HG03521 (cell line): ENCODE measurements around the gene MSL3B.

Source experiments
- ATAC-seq: cut with Tn5 transposase; IDR thresholded peaks from one replicate; pipeline ENCODE4 v1.9.1; 2021; ENCODE audit warnings: mild to moderate bottlenecking, moderate library complexity; ENCODE audit not compliant: unreplicated experiment

MSL3B gene

DNA sequence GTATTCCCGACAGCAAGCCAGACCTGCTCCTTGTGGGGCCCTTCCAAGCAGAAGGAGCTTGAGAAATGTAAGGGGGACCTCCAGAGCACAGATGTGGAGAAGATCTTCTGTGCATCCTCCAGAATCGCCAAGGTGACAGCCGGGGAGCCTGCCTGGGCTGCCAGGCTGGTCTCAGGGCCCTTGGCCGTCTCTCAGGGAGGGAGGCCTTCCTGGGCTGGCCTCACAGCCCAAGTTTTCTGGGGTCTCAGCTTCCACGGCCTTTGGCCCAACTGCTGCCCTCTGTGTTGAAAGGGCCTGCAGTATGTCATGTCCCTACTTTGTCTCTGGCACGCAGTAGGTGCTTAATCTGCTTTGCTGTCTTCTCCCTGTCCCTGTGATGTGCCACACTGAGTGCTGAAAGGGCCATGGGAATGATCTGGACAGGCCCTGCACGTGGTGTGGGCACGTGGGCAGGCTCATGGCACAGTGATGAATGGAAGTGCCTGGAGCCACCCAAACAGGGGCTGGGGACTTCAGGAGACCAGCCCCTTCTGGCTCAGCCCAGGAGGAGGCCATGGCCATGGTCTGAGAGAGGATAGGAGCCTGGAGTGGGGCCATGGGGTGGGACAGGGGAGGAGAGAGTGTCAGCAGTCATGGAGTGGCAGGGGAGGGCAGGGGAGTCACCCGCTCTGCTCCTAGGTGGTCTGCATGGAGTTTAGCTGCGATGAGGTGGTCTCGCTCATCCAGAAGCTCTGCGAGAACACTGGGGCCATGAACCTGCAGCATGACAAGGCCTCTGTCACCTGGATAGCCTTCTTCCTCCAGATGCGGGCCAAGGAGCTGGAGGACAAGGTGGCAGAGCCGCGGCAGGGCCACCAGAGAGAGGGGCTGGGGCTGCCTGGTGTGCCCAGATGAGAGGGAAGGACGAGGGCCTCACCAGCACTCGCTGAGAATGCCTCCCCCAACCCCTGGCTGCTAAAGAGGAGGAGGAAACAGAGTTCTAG lies 49.3 kb downstream of the MSL3B start:
- no peak for ATAC-seq

DNA sequence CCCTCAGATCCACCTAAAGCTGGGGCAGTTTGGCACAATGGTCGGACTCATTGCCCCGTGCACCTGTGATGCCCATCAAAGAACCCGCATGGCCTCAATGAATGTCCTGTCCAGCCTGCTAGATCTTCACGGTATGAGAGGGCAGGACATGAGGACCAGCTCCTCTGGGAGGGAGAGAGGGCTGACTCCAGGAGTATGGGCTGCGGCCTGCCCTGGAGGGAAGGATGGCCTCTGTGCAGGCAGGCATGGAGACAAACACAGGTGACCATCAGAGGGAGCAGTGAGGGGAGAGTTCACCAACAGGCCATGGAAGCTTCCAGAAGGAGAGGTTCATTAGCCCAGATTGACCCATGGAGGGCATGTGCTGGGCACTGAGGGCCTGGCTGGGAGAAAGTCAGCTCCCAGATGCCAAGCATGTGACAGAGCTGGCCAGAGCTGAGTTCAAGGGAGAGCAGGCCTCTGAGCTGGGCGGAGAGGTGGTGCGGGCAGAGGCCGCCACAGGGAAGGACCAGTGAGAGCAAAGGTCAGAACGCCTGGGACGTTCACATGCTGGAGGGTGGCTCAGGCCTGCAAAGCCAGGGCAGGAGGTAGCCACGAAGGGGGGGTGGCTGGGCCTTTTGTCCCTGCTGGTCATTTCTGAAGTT lies 50.1 kb downstream of the MSL3B start:
- ATAC-seq = no peak

DNA sequence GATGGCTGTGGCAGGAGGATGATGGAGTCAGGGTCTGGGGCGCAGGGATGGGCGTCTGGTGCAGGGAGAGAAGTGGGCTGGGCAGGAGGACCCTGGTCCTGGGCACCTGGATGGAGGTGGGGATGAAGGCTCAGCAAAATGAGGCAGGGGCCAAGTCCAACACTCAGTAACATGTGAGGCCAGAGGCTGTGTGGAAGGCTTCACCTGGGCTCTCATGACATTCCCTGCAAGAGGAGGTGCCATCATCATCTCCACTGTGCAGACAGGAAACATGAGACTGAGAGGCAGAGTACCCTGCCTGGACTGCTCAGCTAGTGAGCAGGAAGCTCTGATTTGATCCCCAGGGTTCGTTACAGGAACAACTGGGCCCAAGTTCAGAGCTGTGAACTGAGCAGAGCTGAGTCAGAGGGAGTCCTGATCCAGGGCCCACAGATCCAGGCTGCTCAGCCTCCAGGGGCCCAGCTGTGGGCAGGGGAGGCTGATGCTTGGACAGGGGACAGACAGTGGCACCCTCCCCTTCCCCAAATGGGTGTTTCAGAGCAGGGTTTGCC lies 50.8 kb downstream of the MSL3B start:
- ATAC-seq = no peak

DNA sequence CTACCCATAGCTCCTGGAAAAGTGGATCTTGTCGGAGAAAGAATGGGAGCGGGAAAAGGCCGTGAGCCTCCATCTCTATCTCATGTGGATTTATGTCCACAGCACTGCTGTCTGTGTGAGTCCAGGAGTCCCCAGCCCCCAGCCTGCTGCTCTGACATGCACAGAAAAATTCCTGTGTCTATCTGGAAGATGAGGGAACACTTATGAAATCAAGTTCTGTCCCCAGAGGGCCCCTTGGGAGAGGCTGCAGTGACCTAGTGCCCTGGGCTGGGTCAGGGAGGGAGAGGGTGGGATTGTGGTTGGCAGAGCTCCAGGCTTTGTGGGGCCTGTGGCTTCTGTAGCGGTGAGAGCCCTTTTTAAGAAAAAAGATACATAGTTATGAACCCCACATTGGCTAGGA lies 51.4 kb downstream of the MSL3B start:
- no peak for ATAC-seq

DNA sequence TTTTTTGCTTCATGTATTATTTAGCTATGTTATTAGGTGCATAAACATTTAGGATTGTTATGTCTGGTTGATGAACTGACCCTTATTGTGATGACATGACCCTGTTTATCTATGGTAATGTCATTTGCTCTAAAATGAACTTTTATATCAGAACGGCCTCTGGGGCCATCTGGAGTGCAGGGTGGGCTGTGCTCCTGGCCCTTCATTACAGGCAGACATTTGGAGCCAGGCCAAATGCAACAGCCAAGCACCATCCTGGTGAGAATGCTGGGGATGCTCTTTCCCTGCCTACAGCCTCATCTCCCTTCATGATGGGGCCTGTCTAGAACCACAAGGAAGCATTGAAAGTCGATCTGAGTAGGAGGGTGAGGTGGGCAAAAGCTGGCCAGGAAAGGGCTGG lies 51.9 kb downstream of the MSL3B start:
- no peak for ATAC-seq

DNA sequence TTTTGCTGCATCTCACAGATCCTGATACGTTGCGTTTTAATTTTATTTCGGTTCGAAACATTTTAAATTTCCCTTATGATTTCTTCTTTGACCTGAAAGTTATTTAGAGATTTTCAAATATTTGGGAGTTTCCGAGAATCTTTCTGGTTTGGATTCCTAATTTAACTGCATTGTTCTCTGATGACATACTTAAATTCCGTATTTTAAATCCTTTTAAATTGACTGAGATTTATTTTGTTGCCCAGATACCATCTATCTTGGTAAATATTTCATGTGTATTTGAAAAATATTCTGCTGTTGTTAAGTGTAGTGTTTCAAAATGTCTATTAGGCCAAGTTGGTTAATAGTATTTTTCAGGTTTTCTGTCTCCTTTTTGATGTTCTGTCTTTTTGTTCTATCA lies 52.3 kb downstream of the MSL3B start:
- ATAC-seq = no peak
